CD14-positive monocyte (primary cell): ENCODE results near the gene TRIP6. TPM values are rescaled to one million over a fixed set of nuclear protein-coding genes. Genes with fewer than 3 reads are reported as not detected.

Experiments used
- DNase-seq, 3 donors: peaks; one replicate each; pipeline ENCODE4 v3.0.0-alpha.2; 2011 to 2022
- H2AFZ ChIP-seq: 2 replicates; pipeline ENCODE4 v1.6.0; 2012; ENCODE audit warnings: mild to moderate bottlenecking, low read depth, low read length, inconsistent platforms; ENCODE audit not compliant: insufficient read depth, poor library complexity, severe bottlenecking
- H3K27ac ChIP-seq, 2 donors: 1 replicate in 1 of 2; 2 replicates in 1 of 2; pipeline ENCODE4 v1.5.1; 2012 to 2013; ENCODE audit warnings: low read length in 2 of 2, control low read depth in 1 of 2, inconsistent platforms in 1 of 2, low read depth in 1 of 2, mild to moderate bottlenecking in 1 of 2
- H3K27me3 ChIP-seq, 2 donors: one replicate each; pipeline versions ENCODE4 v1.6.0 to v1.6.1; 2011 to 2013; ENCODE audit warnings: low read length in 2 of 2; ENCODE audit not compliant: control insufficient read depth in 2 of 2, insufficient read depth in 2 of 2
- H3K36me3 ChIP-seq, 2 donors: replicated peaks in 1 of 2; 1 replicate in 1 of 2; 2 replicates in 1 of 2; pipeline versions ENCODE4 v1.5.1 to v1.6.1; 2012 to 2013; ENCODE audit warnings: low read length in 2 of 2, control low read depth in 1 of 2, inconsistent platforms in 1 of 2, mild to moderate bottlenecking in 1 of 2; ENCODE audit not compliant: insufficient read depth in 2 of 2, control insufficient read depth in 1 of 2
- H3K4me1 ChIP-seq, 2 donors: 1 replicate in 1 of 2; 2 replicates in 1 of 2; pipeline versions ENCODE4 v1.5.1 to v1.6.1; 2012 to 2013; ENCODE audit warnings: low read length in 2 of 2, control low read depth in 1 of 2, inconsistent platforms in 1 of 2, mild to moderate bottlenecking in 1 of 2, moderate library complexity in 1 of 2; ENCODE audit not compliant: insufficient read depth in 2 of 2, control insufficient read depth in 1 of 2
- H3K4me2 ChIP-seq: replicated peaks from 2 replicates; pipeline ENCODE3; 2012; ENCODE audit warnings: low read length, moderate library complexity, mild to moderate bottlenecking; ENCODE audit not compliant: poor library complexity, severe bottlenecking; ENCODE audit errors: extremely low read depth
- H3K4me3 ChIP-seq, 3 experiments: fragments of 200-600 bp in 1 of 3; sonication (generic) in 1 of 3; replicated peaks in 1 of 3; 1 replicate in 2 of 3; 2 replicates in 1 of 3; pipeline ENCODE4 v1.5.1; 2011 to 2013; ENCODE audit warnings: low read length in 3 of 3, mild to moderate bottlenecking in 3 of 3, control low read depth in 2 of 3, low read depth in 2 of 3, inconsistent platforms in 1 of 3, moderate library complexity in 1 of 3
- H3K79me2 ChIP-seq: 2 replicates; pipeline ENCODE4 v1.6.0; 2012; ENCODE audit warnings: mild to moderate bottlenecking, control low read depth, inconsistent platforms, low read length, moderate library complexity; ENCODE audit not compliant: insufficient read depth
- H3K9ac ChIP-seq: 2 replicates; pipeline ENCODE4 v1.6.0; 2017; ENCODE audit warnings: low read length, mild to moderate bottlenecking; ENCODE audit not compliant: insufficient read depth, poor library complexity, severe bottlenecking
- H3K9me3 ChIP-seq, 2 donors: replicated peaks in 1 of 2; 1 replicate in 1 of 2; 2 replicates in 1 of 2; pipeline versions ENCODE4 v1.5.1 to v1.6.1; 2012 to 2013; ENCODE audit warnings: low read length in 2 of 2, control low read depth in 1 of 2; ENCODE audit not compliant: control insufficient read depth in 1 of 2, insufficient read depth in 1 of 2
- H4K20me1 ChIP-seq: 2 replicates; pipeline ENCODE4 v1.6.0; 2012; ENCODE audit warnings: mild to moderate bottlenecking, low read length, control low read depth, moderate library complexity; ENCODE audit not compliant: insufficient read depth
- H3K27ac Mint-ChIP-seq, 7 donors: one replicate each; pipeline ENCODE4 v1.8.0; 2020; ENCODE audit warnings: mild to moderate bottlenecking in 7 of 7, mixed read lengths in 7 of 7, moderate library complexity in 6 of 7, inconsistent platforms in 2 of 7
- H3K27me3 Mint-ChIP-seq, 3 donors: one replicate each; pipeline ENCODE4 v1.8.0; 2021 to 2022; ENCODE audit warnings: low read depth in 3 of 3, mild to moderate bottlenecking in 3 of 3, mixed read lengths in 3 of 3, moderate library complexity in 3 of 3, inconsistent platforms in 1 of 3
- H3K36me3 Mint-ChIP-seq, 2 donors: one replicate each; pipeline ENCODE4 v1.8.0; 2020; ENCODE audit warnings: mixed read lengths in 2 of 2, inconsistent platforms in 1 of 2, mild to moderate bottlenecking in 1 of 2
- H3K4me1 Mint-ChIP-seq: one replicate; pipeline ENCODE4 v1.8.0; 2020; ENCODE audit warnings: mild to moderate bottlenecking, mixed read lengths
- H3K4me3 Mint-ChIP-seq, 2 donors: one replicate each; pipeline ENCODE4 v1.8.0; 2020; ENCODE audit warnings: mild to moderate bottlenecking in 2 of 2, mixed read lengths in 2 of 2, moderate library complexity in 1 of 2
- H3K9me3 Mint-ChIP-seq, 7 donors: one replicate each; pipeline ENCODE4 v1.8.0; 2020 to 2022; ENCODE audit warnings: mixed read lengths in 7 of 7, mild to moderate bottlenecking in 6 of 7, moderate library complexity in 6 of 7, inconsistent platforms in 2 of 7
- CTCF ChIP-seq: fragments of 200-600 bp; IDR thresholded peaks from one replicate; pipeline ENCODE4 v1.8.0; 2022; ENCODE audit warnings: antibody characterized with exemption, mild to moderate bottlenecking
- WGBS: methylation state at CpG from one replicate; pipeline ENCODE4 v1.1.5; 2013; ENCODE audit warnings: missing lambda C conversion rate; ENCODE audit not compliant: insufficient coverage; 5-methylcytosine and 5-hydroxymethylcytosine counted together
- intact Hi-C, 2 donors: fragments of 100-400 bp; cut with micrococcal nuclease; formaldehyde crosslinking; loops; one replicate each; pipeline versions ENCODE4 v1.15.0 to v1.15.1; 2023
- polyA plus RNA-seq, 3 donors: library from polyadenylated mRNA; depleted of rRNA in 1 of 3; unstranded in 2 of 3; stranded (reverse) in 1 of 3; fragments of 300-500 nt in 2 of 3; fragments of >200 nt in 1 of 3; fragmentation: Illumina TruSeq in 2 of 3; gene quantifications; 1 replicate in 2 of 3; 2 replicates in 1 of 3; pipeline ENCODE4 v1.2.3, GENCODE V29; 2012 to 2021

The TRIP6 gene
- polyA plus RNA-seq, 3 donors = 1.9 to 5.9 (median 5.8) TPM

- Histone ChIP-seq H3K9ac (no peak overlapping the region), H4K20me1 (no peaks in the 10 kb centered on the region), H3K27me3 (peaks cover 15 to 41% of the 10 kb centered on the region in 2 donors), H3K9me3 (peaks cover 0 to 4% of the 10 kb centered on the region in 2 donors), H3K4me1 (peaks cover 30 to 37% of the 10 kb centered on the region in 2 donors), H3K36me3 (no peaks in the 10 kb centered on the region), H3K27ac (no peak overlapping the region), H3K79me2 (no peaks in the 10 kb centered on the region), H3K4me2 (no peak overlapping the region), H3K4me3 (no peak overlapping the region), H2AFZ (no peak overlapping the region)
- WGBS = 97% methylated on average over 31 of the region's 31 CpGs
- DNase-seq = no peak
- Mint-ChIP-seq H3K9me3 (peaks cover 2 to 14% (median 10%) of the 10 kb centered on the region in 7 donors), H3K36me3 (peaks cover 3 to 8% of the 10 kb centered on the region in 2 donors), H3K4me3 (no peak overlapping the region), H3K4me1 (peaks cover 25% of the 10 kb centered on the region), H3K27ac (peak overlapping the region in 1 of 7 donors; percentile 36), H3K27me3 (peaks cover 39 to 45% (median 41%) of the 10 kb centered on the region in 3 donors)
- intact Hi-C loops = no loop called here
- TF ChIP-seq CTCF = no peak
These were observed 43.7 kb upstream of the TRIP6 start for GRCh38 chr7:100823534-100823933.

GRCh38 chr7:100824499-100825214 lies 42.5 kb upstream of the TRIP6 start:
- no peak for TF ChIP-seq CTCF
- H3K36me3 Mint-ChIP-seq = peaks cover 6 to 11% of the 10 kb centered on the region in 2 donors
- no peak for DNase-seq
- no peak overlapping the region for H3K4me2 ChIP-seq
- no peak overlapping the region for H3K27ac Mint-ChIP-seq
- H3K27ac ChIP-seq = no peak overlapping the region
- H3K27me3 Mint-ChIP-seq = peaks cover 50 to 57% (median 51%) of the 10 kb centered on the region in 3 donors
- H3K36me3 ChIP-seq = no peaks in the 10 kb centered on the region
- peaks cover 2 to 20% (median 14%) of the 10 kb centered on the region in 7 donors for H3K9me3 Mint-ChIP-seq
- H3K27me3 ChIP-seq = peaks cover 24 to 52% of the 10 kb centered on the region in 2 donors
- WGBS = 92% methylated on average over 12 of the region's 18 CpGs
- intact Hi-C loops = no loop called here
- H3K4me3 ChIP-seq = no peak overlapping the region
- H3K9me3 ChIP-seq = peaks cover 0 to 4% of the 10 kb centered on the region in 2 donors
- H3K4me3 Mint-ChIP-seq = peak overlapping the region in 1 of 2 donors; percentile 90
- H3K9ac ChIP-seq = no peak overlapping the region
- H3K4me1 ChIP-seq = peaks cover 32 to 40% of the 10 kb centered on the region in 2 donors
- H2AFZ ChIP-seq = no peak overlapping the region
- peaks cover 28% of the 10 kb centered on the region for H3K4me1 Mint-ChIP-seq
- no peaks in the 10 kb centered on the region for H4K20me1 ChIP-seq
- no peaks in the 10 kb centered on the region for H3K79me2 ChIP-seq
